Colonic mucosa (tissue), 4 donors: Measurements from ENCODE around the gene TLR1. TPM values are rescaled to one million over a fixed set of nuclear protein-coding genes. Genes with fewer than 3 reads are reported as not detected.

Experiments
- DNase-seq: peaks from one replicate; pipeline ENCODE4 v3.0.0-alpha.2; 2020
- H3K27ac ChIP-seq: fragments of 200-600 bp; one replicate; pipeline ENCODE4 v1.8.0; 2021
- H3K27me3 ChIP-seq: fragments of 200-600 bp; one replicate; pipeline ENCODE4 v1.8.0; 2021
- H3K36me3 ChIP-seq: fragments of 200-600 bp; one replicate; pipeline ENCODE4 v1.8.0; 2021
- H3K4me1 ChIP-seq: fragments of 200-600 bp; one replicate; pipeline ENCODE4 v1.8.0; 2021; ENCODE audit warnings: mild to moderate bottlenecking
- H3K4me3 ChIP-seq: fragments of 200-600 bp; one replicate; pipeline ENCODE4 v1.8.0; 2021
- H3K9ac ChIP-seq, 2 donors: one replicate each; pipeline ENCODE4 v1.7.0; 2013; ENCODE audit warnings: control low read depth in 2 of 2, low read depth in 2 of 2, low read length in 2 of 2
- H3K9me3 ChIP-seq: fragments of 200-600 bp; one replicate; pipeline ENCODE4 v1.8.0; 2021
- intact Hi-C: fragments of 100-400 bp; cut with DNase I; formaldehyde crosslinking; loops from one replicate; pipeline ENCODE4 v1.14.1; 2022
- total RNA-seq, 2 donors: library from RNA; stranded (reverse); fragmentation: NEBNext Ultra II Directional in 1 of 2; extraction: Animal tissue kit (Norgen Biotek cat#: 25700) in 1 of 2; gene quantifications; one replicate each; pipeline ENCODE4 v1.2.1, GENCODE V29; 2021
- TF ChIP-seq, protein P1 (sequence below): fragments of 200-600 bp; IDR thresholded peaks from one replicate; pipeline ENCODE4 v1.8.0; 2022; ENCODE audit warnings: antibody characterized with exemption, mild to moderate bottlenecking
- donor health status: healthy.
- donor health status: DM: no; HTN: no; CAD: no.
- donor health status: DM: no; HTN: no; CAD: no.

The TLR1 gene, protein sequence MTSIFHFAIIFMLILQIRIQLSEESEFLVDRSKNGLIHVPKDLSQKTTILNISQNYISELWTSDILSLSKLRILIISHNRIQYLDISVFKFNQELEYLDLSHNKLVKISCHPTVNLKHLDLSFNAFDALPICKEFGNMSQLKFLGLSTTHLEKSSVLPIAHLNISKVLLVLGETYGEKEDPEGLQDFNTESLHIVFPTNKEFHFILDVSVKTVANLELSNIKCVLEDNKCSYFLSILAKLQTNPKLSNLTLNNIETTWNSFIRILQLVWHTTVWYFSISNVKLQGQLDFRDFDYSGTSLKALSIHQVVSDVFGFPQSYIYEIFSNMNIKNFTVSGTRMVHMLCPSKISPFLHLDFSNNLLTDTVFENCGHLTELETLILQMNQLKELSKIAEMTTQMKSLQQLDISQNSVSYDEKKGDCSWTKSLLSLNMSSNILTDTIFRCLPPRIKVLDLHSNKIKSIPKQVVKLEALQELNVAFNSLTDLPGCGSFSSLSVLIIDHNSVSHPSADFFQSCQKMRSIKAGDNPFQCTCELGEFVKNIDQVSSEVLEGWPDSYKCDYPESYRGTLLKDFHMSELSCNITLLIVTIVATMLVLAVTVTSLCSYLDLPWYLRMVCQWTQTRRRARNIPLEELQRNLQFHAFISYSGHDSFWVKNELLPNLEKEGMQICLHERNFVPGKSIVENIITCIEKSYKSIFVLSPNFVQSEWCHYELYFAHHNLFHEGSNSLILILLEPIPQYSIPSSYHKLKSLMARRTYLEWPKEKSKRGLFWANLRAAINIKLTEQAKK
- total RNA-seq = 1 to 10 TPM; 1.2 to 4.7 TPM

DNA sequence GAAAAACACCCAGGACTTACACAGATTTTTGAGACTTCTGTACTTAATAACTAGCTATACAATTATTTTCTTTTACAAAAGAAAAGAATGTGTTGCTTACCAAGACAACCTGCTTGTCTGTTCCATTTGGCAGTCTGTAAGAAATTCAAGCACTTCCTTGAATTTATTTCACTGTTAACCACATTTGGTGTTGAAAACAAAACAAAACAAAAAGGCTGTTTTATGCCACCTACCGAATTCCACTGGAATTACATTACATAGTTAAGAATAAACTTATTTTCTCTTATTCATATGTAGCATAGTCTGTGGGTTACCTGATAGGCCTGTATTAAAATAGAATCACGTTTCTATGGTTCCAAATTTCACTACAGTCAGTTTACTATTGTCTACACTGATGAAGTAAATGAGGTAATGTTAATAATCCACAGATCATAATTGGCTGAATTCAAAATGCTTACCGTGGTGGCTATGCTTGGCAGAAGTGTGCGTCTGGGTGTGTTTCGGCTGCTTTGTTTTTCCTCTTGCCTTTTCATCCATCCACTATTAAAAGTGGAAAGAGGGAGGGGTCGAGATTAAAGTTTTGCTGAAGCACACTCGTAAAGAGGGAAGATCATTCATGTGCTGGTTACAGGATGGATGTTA, at the start of gene TLR1:
TSS of gene TLR1 (minus strand) at position 138 of the 642 bp plus-strand sequence. CDS start 5,960 bp downstream, outside the sequence.
- H3K27me3 ChIP-seq = no peaks in the 10 kb centered on the region
- no peaks in the 10 kb centered on the region for H3K9me3 ChIP-seq
- H3K4me3 ChIP-seq = peak within 1 kb of the TSS; percentile 5
- H3K9ac ChIP-seq = peak within 1 kb of the TSS in 1 of 2 donors; percentile 66
- no peaks in the 10 kb centered on the region for H3K36me3 ChIP-seq
- intact Hi-C loops = no loop called here
- DNase-seq = no peak
- peak within 1 kb of the TSS; percentile 54 for H3K27ac ChIP-seq
- no peaks in the 10 kb centered on the region for H3K4me1 ChIP-seq
- TF ChIP-seq, protein P1, sequence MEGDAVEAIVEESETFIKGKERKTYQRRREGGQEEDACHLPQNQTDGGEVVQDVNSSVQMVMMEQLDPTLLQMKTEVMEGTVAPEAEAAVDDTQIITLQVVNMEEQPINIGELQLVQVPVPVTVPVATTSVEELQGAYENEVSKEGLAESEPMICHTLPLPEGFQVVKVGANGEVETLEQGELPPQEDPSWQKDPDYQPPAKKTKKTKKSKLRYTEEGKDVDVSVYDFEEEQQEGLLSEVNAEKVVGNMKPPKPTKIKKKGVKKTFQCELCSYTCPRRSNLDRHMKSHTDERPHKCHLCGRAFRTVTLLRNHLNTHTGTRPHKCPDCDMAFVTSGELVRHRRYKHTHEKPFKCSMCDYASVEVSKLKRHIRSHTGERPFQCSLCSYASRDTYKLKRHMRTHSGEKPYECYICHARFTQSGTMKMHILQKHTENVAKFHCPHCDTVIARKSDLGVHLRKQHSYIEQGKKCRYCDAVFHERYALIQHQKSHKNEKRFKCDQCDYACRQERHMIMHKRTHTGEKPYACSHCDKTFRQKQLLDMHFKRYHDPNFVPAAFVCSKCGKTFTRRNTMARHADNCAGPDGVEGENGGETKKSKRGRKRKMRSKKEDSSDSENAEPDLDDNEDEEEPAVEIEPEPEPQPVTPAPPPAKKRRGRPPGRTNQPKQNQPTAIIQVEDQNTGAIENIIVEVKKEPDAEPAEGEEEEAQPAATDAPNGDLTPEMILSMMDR = peak; percentile 60

- no peaks in the 10 kb centered on the region for H3K36me3 ChIP-seq
- no peaks in the 10 kb centered on the region for H3K27me3 ChIP-seq
- no peaks in the 10 kb centered on the region for H3K4me1 ChIP-seq
- no peak for DNase-seq
- no peak overlapping the region for H3K9ac ChIP-seq
- H3K9me3 ChIP-seq = no peaks in the 10 kb centered on the region
- no peak overlapping the region for H3K27ac ChIP-seq
- TF ChIP-seq, protein P1 = no peak
- intact Hi-C loops = no loop called here
- no peak overlapping the region for H3K4me3 ChIP-seq
Measured at GRCh38 chr4:38846015-38846414, 41.4 kb upstream of the TLR1 start.

GRCh38 chr4:38842994-38843393, 38.4 kb upstream of the TLR1 start:
- TF ChIP-seq, protein P1 = no peak
- DNase-seq = no peak
- H3K9me3 ChIP-seq = no peaks in the 10 kb centered on the region
- H3K27ac ChIP-seq = no peak overlapping the region
- H3K4me1 ChIP-seq = no peaks in the 10 kb centered on the region
- no peaks in the 10 kb centered on the region for H3K36me3 ChIP-seq
- no peak overlapping the region for H3K9ac ChIP-seq
- H3K27me3 ChIP-seq = no peaks in the 10 kb centered on the region
- intact Hi-C loops = no loop called here
- no peak overlapping the region for H3K4me3 ChIP-seq

- intact Hi-C loops = no loop called here
- TF ChIP-seq, protein P1 = no peak
- Histone ChIP-seq H3K36me3 (no peaks in the 10 kb centered on the region), H3K27ac (no peak overlapping the region), H3K27me3 (no peaks in the 10 kb centered on the region), H3K9me3 (peaks cover 3% of the 10 kb centered on the region), H3K4me3 (no peak overlapping the region), H3K9ac (no peak overlapping the region), H3K4me1 (no peaks in the 10 kb centered on the region)
- no peak for DNase-seq
Measured at GRCh38 chr4:38837849-38838248, 33.3 kb upstream of the TLR1 start.

DNA sequence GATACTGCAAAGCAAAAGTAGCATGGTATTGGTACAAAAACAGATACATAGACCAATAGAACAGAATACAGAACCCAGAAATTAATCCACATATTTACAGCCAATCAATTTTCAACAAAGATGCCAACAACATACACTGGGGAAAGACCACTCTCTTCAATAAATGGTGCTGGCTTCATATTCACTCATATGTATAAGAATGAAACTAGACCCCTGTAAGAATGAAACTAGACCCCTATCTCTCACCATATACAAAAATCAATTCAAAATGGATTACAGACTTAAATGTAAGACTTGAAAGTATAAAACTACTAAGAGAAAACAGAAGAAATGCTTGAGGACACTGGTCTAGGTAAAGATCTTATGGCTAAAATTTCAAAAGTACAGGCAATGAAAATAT, 32.7 kb upstream of the TLR1 start:
- no peaks in the 10 kb centered on the region for H3K27me3 ChIP-seq
- H3K9me3 ChIP-seq = peaks cover 3% of the 10 kb centered on the region
- no peaks in the 10 kb centered on the region for H3K36me3 ChIP-seq
- intact Hi-C loops = no loop called here
- H3K27ac ChIP-seq = no peak overlapping the region
- H3K4me3 ChIP-seq = no peak overlapping the region
- DNase-seq = no peak
- TF ChIP-seq, protein P1 = no peak
- no peak overlapping the region for H3K9ac ChIP-seq
- H3K4me1 ChIP-seq = no peaks in the 10 kb centered on the region
